CD4-positive, alpha-beta T cell treated with Interferon alpha-2 for 1 hour (primary cell): ENCODE measurements around the gene MAPK14.
"Not testable (repeated sequence)": the region's sequence is repeated elsewhere in the genome, so short reads cannot be mapped to it uniquely, and the experiment has no call there.

ENCODE experiments used
- DNase-seq, 2 donors: peaks; one replicate each; pipeline ENCODE4 v3.0.0-alpha.2; 2020 to 2022

MAPK14 gene

DNA sequence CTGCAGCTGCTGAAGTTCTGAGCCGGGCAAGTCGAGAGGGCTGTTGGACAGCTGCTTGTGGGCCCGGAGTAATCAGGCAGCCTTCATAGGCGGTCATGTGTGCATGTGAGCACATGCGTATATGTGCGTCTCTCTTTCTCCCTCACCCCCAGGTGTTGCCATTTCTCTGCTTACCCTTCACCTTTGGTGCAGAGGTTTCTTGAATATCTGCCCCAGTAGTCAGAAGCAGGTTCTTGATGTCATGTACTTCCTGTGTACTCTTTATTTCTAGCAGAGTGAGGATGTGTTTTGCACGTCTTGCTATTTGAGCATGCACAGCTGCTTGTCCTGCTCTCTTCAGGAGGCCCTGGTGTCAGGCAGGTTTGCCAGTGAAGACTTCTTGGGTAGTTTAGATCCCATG, 81.5 kb downstream of the MAPK14 start:
- DNase-seq, result peak; percentile 67 to 72

DNA sequence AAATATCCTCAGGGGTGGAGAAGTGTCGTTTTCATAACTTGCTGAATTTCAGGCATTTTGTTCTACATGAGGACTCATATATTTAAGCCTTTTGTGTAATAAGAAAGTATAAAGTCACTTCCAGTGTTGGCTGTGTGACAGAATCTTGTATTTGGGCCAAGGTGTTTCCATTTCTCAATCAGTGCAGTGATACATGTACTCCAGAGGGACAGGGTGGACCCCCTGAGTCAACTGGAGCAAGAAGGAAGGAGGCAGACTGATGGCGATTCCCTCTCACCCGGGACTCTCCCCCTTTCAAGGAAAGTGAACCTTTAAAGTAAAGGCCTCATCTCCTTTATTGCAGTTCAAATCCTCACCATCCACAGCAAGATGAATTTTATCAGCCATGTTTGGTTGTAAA, 82.4 kb downstream of the MAPK14 start:
- no peak for DNase-seq

- no peak for DNase-seq
These were observed 83.3 kb downstream of the MAPK14 start for GRCh38 chr6:36110863-36111262.

GRCh38 chr6:36111526-36111925, 83.9 kb downstream of the MAPK14 start:
- no peak for DNase-seq

GRCh38 chr6:36113049-36113448, 85.4 kb downstream of the MAPK14 start:
- DNase-seq, result no peak

DNA sequence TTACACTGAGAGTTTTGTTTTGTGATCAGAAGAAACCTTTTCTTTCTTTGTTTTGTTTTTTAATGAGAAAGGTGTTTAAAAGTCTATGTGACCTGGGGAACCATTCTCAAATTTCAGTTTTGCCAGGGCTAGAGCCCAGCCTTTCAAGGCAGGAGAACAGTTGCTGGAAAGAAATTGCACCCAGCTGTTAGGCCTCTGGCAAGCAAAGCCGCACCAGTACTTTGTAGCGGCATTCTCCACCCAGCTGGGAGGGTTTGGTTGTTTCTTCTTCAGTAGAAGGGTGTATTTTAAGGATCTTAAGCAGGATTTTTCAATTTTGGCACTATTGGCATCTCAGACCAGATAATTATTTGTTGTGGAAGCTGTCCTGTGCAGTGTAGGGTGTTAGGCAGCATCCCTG, 86.1 kb downstream of the MAPK14 start:
- no peak for DNase-seq

- DNase-seq, result peak in 1 of 2 donors; percentile 57
These were observed 87.3 kb downstream of the MAPK14 start for GRCh38 chr6:36114798-36115408.

- no peak for DNase-seq
These were observed 87.8 kb downstream of the MAPK14 start for GRCh38 chr6:36115412-36115811.

GRCh38 chr6:36116066-36116864, 88.7 kb downstream of the MAPK14 start:
- no peak for DNase-seq

- DNase-seq, result no peak
These were observed 89.3 kb downstream of the MAPK14 start for GRCh38 chr6:36116943-36117342.

GRCh38 chr6:36117658-36118549, 90.3 kb downstream of the MAPK14 start:
- DNase-seq, result no peak

DNA sequence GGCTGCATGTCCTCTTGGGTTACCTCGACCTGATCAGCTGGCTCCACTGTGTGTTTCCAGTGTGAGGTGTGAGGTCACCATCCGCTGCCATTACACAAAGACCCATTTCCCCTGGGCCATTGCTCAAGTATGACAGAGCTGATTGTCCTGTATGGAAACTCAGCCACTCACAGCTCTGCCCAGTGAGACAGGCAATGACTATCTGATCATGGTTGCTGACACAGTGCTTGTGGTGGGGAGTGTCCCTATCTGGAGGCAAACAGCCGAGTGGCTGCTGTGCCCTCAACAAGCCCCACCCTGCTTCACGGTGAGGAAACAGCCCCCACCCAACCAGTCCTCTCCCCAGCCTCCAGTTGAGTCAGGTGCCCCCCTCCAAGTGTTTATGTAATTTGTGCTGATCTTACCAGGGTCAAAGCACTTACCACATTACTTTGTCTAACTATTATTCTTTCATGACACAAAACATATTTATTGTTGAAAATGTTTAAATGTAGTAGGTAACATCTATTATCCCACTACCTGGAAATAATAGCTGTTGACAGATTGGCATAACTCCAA, 91.0 kb downstream of the MAPK14 start:
- DNase-seq, result peak; percentile 82

GRCh38 chr6:36119209-36119608, 91.6 kb downstream of the MAPK14 start:
- DNase-seq, result no peak

DNA sequence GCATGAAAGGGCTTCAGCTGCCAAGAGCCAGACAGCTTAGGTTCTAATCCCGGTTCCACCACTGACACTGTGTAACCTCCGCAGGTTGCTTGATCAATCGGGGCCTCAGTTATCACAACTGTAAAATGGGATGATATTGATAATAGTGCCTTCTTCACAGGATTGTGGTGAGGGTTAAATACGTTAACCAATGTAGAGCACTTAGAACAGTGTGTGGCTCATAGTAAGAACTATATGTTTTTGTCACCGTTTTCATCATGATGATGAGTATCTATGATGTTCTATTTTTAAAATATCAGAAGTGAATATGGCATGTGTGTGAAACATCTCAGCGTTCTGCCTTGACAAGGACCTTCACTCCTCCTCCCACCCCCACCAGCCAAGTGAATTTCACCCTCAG, 92.4 kb downstream of the MAPK14 start:
- DNase-seq, result no peak

GRCh38 chr6:36120539-36120938, 92.9 kb downstream of the MAPK14 start:
- DNase-seq, result peak; percentile 84 to 86

- peak; percentile 70 to 71 for DNase-seq
These were observed 93.6 kb downstream of the MAPK14 start for GRCh38 chr6:36120979-36121786.

DNA sequence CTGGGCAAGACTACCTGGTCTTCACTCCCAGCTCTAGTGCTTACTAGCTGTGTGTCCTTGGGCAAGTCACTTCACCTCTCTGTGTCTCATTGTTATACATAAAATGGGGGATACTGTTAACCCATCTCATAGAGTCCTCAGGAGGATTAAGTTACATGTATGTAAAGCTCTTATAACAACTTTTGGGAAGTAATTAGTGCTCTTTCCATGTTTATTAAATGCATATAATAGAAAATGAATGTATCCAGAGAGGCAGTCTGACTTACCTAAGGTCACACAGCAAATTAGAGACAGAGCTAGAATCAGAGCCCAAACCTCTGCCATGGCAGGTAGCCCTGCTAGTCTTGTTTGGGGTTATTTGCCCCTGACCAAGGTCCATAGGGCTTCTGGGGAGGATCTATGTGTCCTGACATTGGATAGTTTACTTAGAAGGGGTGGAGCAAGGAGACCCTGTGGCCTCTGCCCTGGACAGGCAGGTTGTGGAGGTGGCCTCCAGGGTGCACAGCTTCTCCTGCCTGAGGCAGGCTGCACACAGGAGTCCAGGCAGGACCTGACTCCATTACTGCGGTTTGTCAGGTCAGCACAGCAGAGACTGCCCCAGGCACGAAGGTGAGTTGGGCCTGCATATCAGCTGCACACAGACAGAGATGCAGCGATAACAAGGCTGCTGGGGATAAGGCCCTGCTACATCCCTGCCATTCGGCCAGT, 94.3 kb downstream of the MAPK14 start:
- no peak for DNase-seq

GRCh38 chr6:36122495-36123269, 95.1 kb downstream of the MAPK14 start:
- DNase-seq, result no peak

- DNase-seq, result peak; percentile 92 to 96
These were observed 95.9 kb downstream of the MAPK14 start for GRCh38 chr6:36123270-36124139.

DNA sequence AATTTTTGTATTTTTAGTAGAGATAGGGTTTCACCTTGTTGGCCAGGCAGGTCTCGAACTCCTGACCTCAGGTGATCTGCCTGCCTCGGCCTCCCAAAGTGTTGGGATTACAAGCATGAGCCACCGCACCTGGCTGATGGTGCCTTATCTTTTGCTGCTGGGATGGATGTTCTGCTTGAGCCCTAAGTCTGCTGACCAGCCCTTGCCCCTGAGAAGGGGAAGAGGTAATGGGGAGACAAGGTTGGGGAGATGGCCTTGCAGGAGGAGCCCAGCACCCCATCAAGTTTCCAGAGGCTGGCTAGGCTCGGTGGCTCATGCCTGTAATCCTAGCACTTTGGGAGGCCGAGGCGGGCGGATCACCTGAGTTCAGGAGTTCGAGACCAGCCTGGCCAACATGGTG, 96.7 kb downstream of the MAPK14 start:
- not testable (repeated sequence) for DNase-seq
